ENCODE measurements around the gene TMEM43.

Gene TMEM43

DNA sequence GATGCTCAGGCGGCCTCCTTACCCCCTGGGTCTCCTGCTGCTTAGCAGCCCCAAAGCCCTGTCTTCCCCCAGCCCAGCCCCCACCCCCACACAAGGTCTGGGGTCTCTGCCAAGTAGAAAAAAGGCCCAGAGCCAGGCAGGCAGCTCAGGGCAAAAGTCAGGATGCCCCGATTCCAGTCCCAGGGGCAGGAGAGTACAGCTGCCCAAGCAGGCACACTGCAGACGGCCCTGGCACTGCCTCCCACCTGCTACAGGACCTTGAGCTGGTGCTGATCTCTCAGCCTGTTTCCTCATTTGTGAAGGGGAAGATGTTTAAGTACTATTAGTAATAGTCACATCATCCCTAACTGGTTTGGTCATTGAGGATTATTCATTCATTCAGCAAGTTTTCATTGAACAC, 12.6 kb downstream of the TMEM43 start:
- no peaks in the 10 kb centered on the region for H3K27me3 ChIP-seq (ENCODE audit: control insufficient read depth in 2 of 2, insufficient read depth in 2 of 2, low read length in 2 of 2)
- no peak overlapping the region for H3K9ac ChIP-seq (ENCODE audit: low read depth in 1 of 2, low read length in 2 of 2)
- H3K4me1 ChIP-seq (ENCODE audit: control insufficient read depth in 2 of 2, insufficient read depth in 2 of 2, low read length in 2 of 2): peaks cover 10 to 14% of the 10 kb centered on the region in 2 donors
- no peak overlapping the region for H3K4me3 ChIP-seq (ENCODE audit: low read length in 2 of 2)
- no peak overlapping the region for H3K27ac ChIP-seq (ENCODE audit: low read depth in 2 of 2, low read length in 2 of 2)
- peaks cover 62 to 66% of the 10 kb centered on the region in 2 donors for H3K36me3 ChIP-seq (ENCODE audit: control insufficient read depth in 2 of 2, insufficient read depth in 2 of 2, low read length in 2 of 2)
- no peaks in the 10 kb centered on the region for H3K9me3 ChIP-seq (ENCODE audit: control insufficient read depth in 2 of 2, low read length in 2 of 2)

GRCh38 chr3:14138109-14138877, 13.4 kb downstream of the TMEM43 start:
- no peaks in the 10 kb centered on the region for H3K9me3 ChIP-seq (ENCODE audit: control insufficient read depth in 2 of 2, low read length in 2 of 2)
- H3K27ac ChIP-seq (ENCODE audit: low read depth in 2 of 2, low read length in 2 of 2): no peak overlapping the region
- H3K4me1 ChIP-seq (ENCODE audit: control insufficient read depth in 2 of 2, insufficient read depth in 2 of 2, low read length in 2 of 2): peaks cover 4 to 8% of the 10 kb centered on the region in 2 donors
- H3K36me3 ChIP-seq (ENCODE audit: control insufficient read depth in 2 of 2, insufficient read depth in 2 of 2, low read length in 2 of 2): peaks cover 60 to 62% of the 10 kb centered on the region in 2 donors
- no peaks in the 10 kb centered on the region for H3K27me3 ChIP-seq (ENCODE audit: control insufficient read depth in 2 of 2, insufficient read depth in 2 of 2, low read length in 2 of 2)
- no peak overlapping the region for H3K4me3 ChIP-seq (ENCODE audit: low read length in 2 of 2)
- H3K9ac ChIP-seq (ENCODE audit: low read depth in 1 of 2, low read length in 2 of 2): no peak overlapping the region

GRCh38 chr3:14138878-14139655, 14.2 kb downstream of the TMEM43 start:
- Histone ChIP-seq H3K9ac (ENCODE audit: low read depth in 1 of 2, low read length in 2 of 2) (no peak overlapping the region), H3K27me3 (ENCODE audit: control insufficient read depth in 2 of 2, insufficient read depth in 2 of 2, low read length in 2 of 2) (no peaks in the 10 kb centered on the region), H3K36me3 (ENCODE audit: control insufficient read depth in 2 of 2, insufficient read depth in 2 of 2, low read length in 2 of 2) (peaks cover 55% of the 10 kb centered on the region in 2 donors), H3K4me3 (ENCODE audit: low read length in 2 of 2) (no peak overlapping the region), H3K4me1 (ENCODE audit: control insufficient read depth in 2 of 2, insufficient read depth in 2 of 2, low read length in 2 of 2) (peaks cover 5 to 9% of the 10 kb centered on the region in 2 donors), H3K9me3 (ENCODE audit: control insufficient read depth in 2 of 2, low read length in 2 of 2) (no peaks in the 10 kb centered on the region), H3K27ac (ENCODE audit: low read depth in 2 of 2, low read length in 2 of 2) (no peak overlapping the region)

- peaks cover 10 to 13% of the 10 kb centered on the region in 2 donors for H3K4me1 ChIP-seq (ENCODE audit: control insufficient read depth in 2 of 2, insufficient read depth in 2 of 2, low read length in 2 of 2)
- peaks cover 48% of the 10 kb centered on the region in 2 donors for H3K36me3 ChIP-seq (ENCODE audit: control insufficient read depth in 2 of 2, insufficient read depth in 2 of 2, low read length in 2 of 2)
Observed at GRCh38 chr3:14139771-14140170, 14.9 kb downstream of the TMEM43 start.

GRCh38 chr3:14140668-14141067, 15.8 kb downstream of the TMEM43 start:
- H3K4me1 ChIP-seq (ENCODE audit: control insufficient read depth in 2 of 2, insufficient read depth in 2 of 2, low read length in 2 of 2): peaks cover 18 to 21% of the 10 kb centered on the region in 2 donors
- no peak overlapping the region for H3K9ac ChIP-seq (ENCODE audit: low read depth in 1 of 2, low read length in 2 of 2)
- no peak overlapping the region for H3K27ac ChIP-seq (ENCODE audit: low read depth in 2 of 2, low read length in 2 of 2)
- H3K36me3 ChIP-seq (ENCODE audit: control insufficient read depth in 2 of 2, insufficient read depth in 2 of 2, low read length in 2 of 2): peaks cover 40 to 44% of the 10 kb centered on the region in 2 donors
- no peaks in the 10 kb centered on the region for H3K27me3 ChIP-seq (ENCODE audit: control insufficient read depth in 2 of 2, insufficient read depth in 2 of 2, low read length in 2 of 2)
- H3K4me3 ChIP-seq (ENCODE audit: low read length in 2 of 2): no peak overlapping the region
- H3K9me3 ChIP-seq (ENCODE audit: control insufficient read depth in 2 of 2, low read length in 2 of 2): no peaks in the 10 kb centered on the region

More at GRCh38 chr3:14139771-14140170, 14.9 kb downstream of the TMEM43 start:
- Histone ChIP-seq H3K27ac (ENCODE audit: low read depth in 2 of 2, low read length in 2 of 2) (no peak overlapping the region), H3K27me3 (ENCODE audit: control insufficient read depth in 2 of 2, insufficient read depth in 2 of 2, low read length in 2 of 2) (no peaks in the 10 kb centered on the region), H3K4me3 (ENCODE audit: low read length in 2 of 2) (no peak overlapping the region), H3K9me3 (ENCODE audit: control insufficient read depth in 2 of 2, low read length in 2 of 2) (no peaks in the 10 kb centered on the region), H3K9ac (ENCODE audit: low read depth in 1 of 2, low read length in 2 of 2) (no peak overlapping the region)

- Histone ChIP-seq H3K4me1 (ENCODE audit: control insufficient read depth in 2 of 2, insufficient read depth in 2 of 2, low read length in 2 of 2) (peaks cover 18 to 23% of the 10 kb centered on the region in 2 donors), H3K36me3 (ENCODE audit: control insufficient read depth in 2 of 2, insufficient read depth in 2 of 2, low read length in 2 of 2) (peaks cover 40 to 42% of the 10 kb centered on the region in 2 donors), H3K27ac (ENCODE audit: low read depth in 2 of 2, low read length in 2 of 2) (no peak overlapping the region), H3K9me3 (ENCODE audit: control insufficient read depth in 2 of 2, low read length in 2 of 2) (no peaks in the 10 kb centered on the region), H3K4me3 (ENCODE audit: low read length in 2 of 2) (no peak overlapping the region), H3K9ac (ENCODE audit: low read depth in 1 of 2, low read length in 2 of 2) (no peak overlapping the region), H3K27me3 (ENCODE audit: control insufficient read depth in 2 of 2, insufficient read depth in 2 of 2, low read length in 2 of 2) (no peaks in the 10 kb centered on the region)
Observed at GRCh38 chr3:14141144-14141543, 16.3 kb downstream of the TMEM43 start.

DNA sequence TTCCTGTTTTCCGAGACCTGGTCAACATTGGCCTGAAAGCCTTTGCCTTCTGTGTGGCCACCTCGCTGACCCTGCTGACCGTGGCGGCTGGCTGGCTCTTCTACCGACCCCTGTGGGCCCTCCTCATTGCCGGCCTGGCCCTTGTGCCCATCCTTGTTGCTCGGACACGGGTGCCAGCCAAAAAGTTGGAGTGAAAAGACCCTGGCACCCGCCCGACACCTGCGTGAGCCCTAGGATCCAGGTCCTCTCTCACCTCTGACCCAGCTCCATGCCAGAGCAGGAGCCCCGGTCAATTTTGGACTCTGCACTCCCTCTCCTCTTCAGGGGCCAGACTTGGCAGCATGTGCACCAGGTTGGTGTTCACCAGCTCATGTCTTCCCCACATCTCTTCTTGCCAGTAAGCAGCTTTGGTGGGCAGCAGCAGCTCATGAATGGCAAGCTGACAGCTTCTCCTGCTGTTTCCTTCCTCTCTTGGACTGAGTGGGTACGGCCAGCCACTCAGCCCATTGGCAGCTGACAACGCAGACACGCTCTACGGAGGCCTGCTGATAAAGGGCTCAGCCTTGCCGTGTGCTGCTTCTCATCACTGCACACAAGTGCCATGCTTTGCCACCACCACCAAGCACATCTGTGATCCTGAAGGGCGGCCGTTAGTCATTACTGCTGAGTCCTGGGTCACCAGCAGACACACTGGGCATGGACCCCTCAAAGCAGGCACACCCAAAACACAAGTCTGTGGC, 16.9 kb downstream of the TMEM43 start:
- H3K9ac ChIP-seq (ENCODE audit: low read depth in 1 of 2, low read length in 2 of 2): no peak overlapping the region
- no peaks in the 10 kb centered on the region for H3K9me3 ChIP-seq (ENCODE audit: control insufficient read depth in 2 of 2, low read length in 2 of 2)
- peak overlapping the region; percentile 15 to 20 for H3K27ac ChIP-seq (ENCODE audit: low read depth in 2 of 2, low read length in 2 of 2)
- no peak overlapping the region for H3K4me3 ChIP-seq (ENCODE audit: low read length in 2 of 2)
- peaks cover 42 to 46% of the 10 kb centered on the region in 2 donors for H3K36me3 ChIP-seq (ENCODE audit: control insufficient read depth in 2 of 2, insufficient read depth in 2 of 2, low read length in 2 of 2)
- no peaks in the 10 kb centered on the region for H3K27me3 ChIP-seq (ENCODE audit: control insufficient read depth in 2 of 2, insufficient read depth in 2 of 2, low read length in 2 of 2)
- H3K4me1 ChIP-seq (ENCODE audit: control insufficient read depth in 2 of 2, insufficient read depth in 2 of 2, low read length in 2 of 2): peaks cover 18 to 23% of the 10 kb centered on the region in 2 donors

DNA sequence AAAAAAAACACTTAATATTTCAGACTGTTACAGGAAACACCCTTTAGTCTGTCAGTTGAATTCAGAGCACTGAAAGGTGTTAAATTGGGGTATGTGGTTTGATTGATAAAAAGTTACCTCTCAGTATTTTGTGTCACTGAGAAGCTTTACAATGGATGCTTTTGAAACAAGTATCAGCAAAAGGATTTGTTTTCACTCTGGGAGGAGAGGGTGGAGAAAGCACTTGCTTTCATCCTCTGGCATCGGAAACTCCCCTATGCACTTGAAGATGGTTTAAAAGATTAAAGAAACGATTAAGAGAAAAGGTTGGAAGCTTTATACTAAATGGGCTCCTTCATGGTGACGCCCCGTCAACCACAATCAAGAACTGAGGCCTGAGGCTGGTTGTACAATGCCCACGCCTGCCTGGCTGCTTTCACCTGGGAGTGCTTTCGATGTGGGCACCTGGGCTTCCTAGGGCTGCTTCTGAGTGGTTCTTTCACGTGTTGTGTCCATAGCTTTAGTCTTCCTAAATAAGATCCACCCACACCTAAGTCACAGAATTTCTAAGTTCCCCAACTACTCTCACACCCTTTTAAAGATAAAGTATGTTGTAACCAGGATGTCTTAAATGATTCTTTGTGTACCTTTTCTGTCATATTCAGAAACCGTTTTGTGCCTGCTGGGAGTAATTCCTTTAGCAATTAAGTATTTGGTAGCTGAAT, 17.9 kb downstream of the TMEM43 start:
- Histone ChIP-seq H3K36me3 (ENCODE audit: control insufficient read depth in 2 of 2, insufficient read depth in 2 of 2, low read length in 2 of 2) (peaks cover 48% of the 10 kb centered on the region in 2 donors), H3K9ac (ENCODE audit: low read depth in 1 of 2, low read length in 2 of 2) (peak overlapping the region in 1 of 2 donors; percentile 27), H3K4me3 (ENCODE audit: low read length in 2 of 2) (no peak overlapping the region), H3K9me3 (ENCODE audit: control insufficient read depth in 2 of 2, low read length in 2 of 2) (no peaks in the 10 kb centered on the region), H3K27ac (ENCODE audit: low read depth in 2 of 2, low read length in 2 of 2) (peak overlapping the region in 1 of 2 donors; percentile 64), H3K4me1 (ENCODE audit: control insufficient read depth in 2 of 2, insufficient read depth in 2 of 2, low read length in 2 of 2) (peaks cover 18 to 23% of the 10 kb centered on the region in 2 donors), H3K27me3 (ENCODE audit: control insufficient read depth in 2 of 2, insufficient read depth in 2 of 2, low read length in 2 of 2) (no peaks in the 10 kb centered on the region)

DNA sequence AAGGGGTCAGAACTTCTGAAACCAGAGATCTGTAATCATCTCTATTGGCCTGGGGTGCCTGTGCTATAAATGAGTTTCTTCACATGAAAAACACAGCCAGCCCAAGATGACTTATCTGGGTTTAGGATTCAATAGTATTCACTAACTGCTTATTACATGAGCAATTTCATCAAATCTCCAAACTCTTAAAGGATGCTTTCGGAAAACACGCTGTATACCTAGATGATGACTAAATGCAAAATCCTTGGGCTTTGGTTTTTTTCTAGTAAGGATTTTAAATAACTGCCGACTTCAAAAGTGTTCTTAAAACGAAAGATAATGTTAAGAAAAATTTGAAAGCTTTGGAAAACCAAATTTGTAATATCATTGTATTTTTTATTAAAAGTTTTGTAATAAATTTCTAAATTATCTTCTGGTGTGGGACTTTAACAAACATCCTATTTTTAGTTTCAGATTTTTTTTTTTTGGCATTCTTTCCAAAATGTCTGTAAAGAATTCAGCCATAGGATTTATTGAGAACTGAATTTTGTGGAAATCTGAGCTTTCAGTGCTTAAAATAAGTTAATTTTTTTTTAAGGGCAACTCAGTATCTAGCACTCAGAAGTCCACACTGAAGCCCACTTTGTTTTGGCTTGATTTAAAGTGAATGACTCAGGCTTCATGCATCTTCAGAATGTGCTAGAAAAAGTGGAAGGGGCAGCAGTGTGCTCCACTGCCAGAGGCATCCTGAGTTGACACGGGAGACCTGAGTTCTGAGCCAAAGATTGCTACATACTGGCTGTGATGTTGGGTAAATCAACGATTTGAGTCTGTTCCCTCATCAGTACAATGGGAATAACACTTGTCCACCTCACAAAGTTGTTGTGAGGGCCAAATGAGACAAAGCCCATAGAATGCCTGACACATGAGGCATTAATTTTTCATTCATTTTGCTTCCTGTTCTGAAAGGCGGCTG, 18.7 kb downstream of the TMEM43 start:
- Histone ChIP-seq H3K9me3 (ENCODE audit: control insufficient read depth in 2 of 2, low read length in 2 of 2) (no peaks in the 10 kb centered on the region), H3K36me3 (ENCODE audit: control insufficient read depth in 2 of 2, insufficient read depth in 2 of 2, low read length in 2 of 2) (peaks cover 45 to 48% of the 10 kb centered on the region in 2 donors), H3K27me3 (ENCODE audit: control insufficient read depth in 2 of 2, insufficient read depth in 2 of 2, low read length in 2 of 2) (no peaks in the 10 kb centered on the region), H3K4me3 (ENCODE audit: low read length in 2 of 2) (peak overlapping the region in 1 of 2 donors; percentile 10), H3K9ac (ENCODE audit: low read depth in 1 of 2, low read length in 2 of 2) (peak overlapping the region in 1 of 2 donors; percentile 19), H3K4me1 (ENCODE audit: control insufficient read depth in 2 of 2, insufficient read depth in 2 of 2, low read length in 2 of 2) (peaks cover 18 to 23% of the 10 kb centered on the region in 2 donors), H3K27ac (ENCODE audit: low read depth in 2 of 2, low read length in 2 of 2) (peak overlapping the region; percentile 78 to 82)

All from mucosa of rectum (tissue), 2 donors.